Suprapubic skin (tissue), 4 donors: ENCODE measurements around the gene SYT17. TPM values are rescaled to one million over a fixed set of nuclear protein-coding genes. Genes with fewer than 3 reads are reported as not detected.

Experiments used
- DNase-seq, 2 donors: peaks; one replicate each; pipeline ENCODE4 v3.0.0-alpha.2; 2019; ENCODE audit warnings: low spot score in 2 of 2
- H3K27ac ChIP-seq: fragments of 200-600 bp; sonication (generic); one replicate; pipeline ENCODE4 v1.5.1; 2019
- H3K27me3 ChIP-seq: fragments of 200-600 bp; sonication (generic); one replicate; pipeline ENCODE4 v1.5.1; 2019
- H3K36me3 ChIP-seq: fragments of 200-600 bp; sonication (generic); one replicate; pipeline ENCODE4 v1.5.1; 2019
- H3K4me1 ChIP-seq: fragments of 200-600 bp; sonication (generic); one replicate; pipeline ENCODE4 v1.5.1; 2019
- H3K4me3 ChIP-seq: fragments of 200-600 bp; sonication (generic); one replicate; pipeline ENCODE4 v1.5.1; 2019; ENCODE audit warnings: mild to moderate bottlenecking
- H3K9me3 ChIP-seq: fragments of 200-600 bp; sonication (generic); one replicate; pipeline ENCODE4 v1.5.1; 2019
- CTCF ChIP-seq, 2 donors: fragments of 200-600 bp in 1 of 2; fragments of 450-650 bp in 1 of 2; sonication (generic) in 1 of 2; IDR thresholded peaks; one replicate each; pipeline ENCODE4 v1.5.1; 2016 to 2019; ENCODE audit warnings: antibody characterized with exemption in 2 of 2, mild to moderate bottlenecking in 1 of 2, moderate library complexity in 1 of 2
- EP300 ChIP-seq: sonication (generic); formaldehyde crosslinking; IDR thresholded peaks from one replicate; pipeline ENCODE4 v1.6.1; 2017; ENCODE audit warnings: antibody characterized with exemption
- POLR2A ChIP-seq, 2 donors: fragments of 450-650 bp; IDR thresholded peaks; one replicate each; pipeline ENCODE4 v1.6.1; 2017; ENCODE audit warnings: antibody characterized with exemption in 2 of 2, mild to moderate bottlenecking in 2 of 2, moderate library complexity in 2 of 2
- POLR2AphosphoS5 ChIP-seq, 3 donors: sonication (generic); formaldehyde crosslinking; IDR thresholded peaks; one replicate each; pipeline ENCODE4 v1.6.1; 2017; ENCODE audit warnings: antibody characterized with exemption in 3 of 3
- WGBS: methylation state at CpG from one replicate; pipeline ENCODE4 v1.1.5; 2018; 5-methylcytosine and 5-hydroxymethylcytosine counted together
- total RNA-seq, 4 donors: library from RNA; depleted of rRNA; stranded (reverse); fragments of >200 nt; gene quantifications; one replicate each; pipeline ENCODE4 v1.1.0, GENCODE V29; 2016

The SYT17 gene
- total RNA-seq, 4 donors from 2014 or later, result 2.5 to 27.6 (median 9.7) TPM

- Histone ChIP-seq H3K27ac (peak overlapping the region; percentile 51), H3K36me3 (no peaks in the 10 kb centered on the region), H3K9me3 (no peaks in the 10 kb centered on the region), H3K4me3 (peak overlapping the region; percentile 55), H3K4me1 (peaks cover 20% of the 10 kb centered on the region), H3K27me3 (peaks cover 20% of the 10 kb centered on the region)
- TF ChIP-seq POLR2AphosphoS5 (IDR thresholded peaks at IDR 0.05) (no peak), CTCF (IDR thresholded peaks at IDR 0.05) (no peak), POLR2A (IDR thresholded peaks at IDR 0.05) (no peak), EP300 (no peak)
- 0% methylated on average over 18 of the region's 68 CpGs for WGBS
- no peak for DNase-seq
Observed at GRCh38 chr16:19168371-19169081, 486 bp downstream of the SYT17 start.

GRCh38 chr16:19169082-19169639, 1.1 kb downstream of the SYT17 start:
- Histone ChIP-seq H3K27me3 (peaks cover 20% of the 10 kb centered on the region), H3K4me1 (peaks cover 20% of the 10 kb centered on the region), H3K4me3 (peak overlapping the region; percentile 55), H3K36me3 (no peaks in the 10 kb centered on the region), H3K27ac (no peak overlapping the region), H3K9me3 (no peaks in the 10 kb centered on the region)
- DNase-seq, result no peak
- TF ChIP-seq POLR2AphosphoS5 (IDR thresholded peaks at IDR 0.05) (no peak), POLR2A (IDR thresholded peaks at IDR 0.05) (no peak), EP300 (no peak), CTCF (IDR thresholded peaks at IDR 0.05) (no peak)
- WGBS, result 32% methylated on average over 5 of the region's 19 CpGs

GRCh38 chr16:19170043-19170655, 2.1 kb downstream of the SYT17 start:
- H3K36me3 ChIP-seq, result no peaks in the 10 kb centered on the region
- TF ChIP-seq POLR2AphosphoS5 (IDR thresholded peaks at IDR 0.05), result no peak
- TF ChIP-seq CTCF (IDR thresholded peaks at IDR 0.05), result no peak
- TF ChIP-seq POLR2A (IDR thresholded peaks at IDR 0.05), result no peak
- TF ChIP-seq EP300, result no peak
- no peak for DNase-seq
- H3K9me3 ChIP-seq, result no peaks in the 10 kb centered on the region
- whole genome bisulfite sequencing, result 57% methylated on average over 7 of the region's 7 CpGs
- H3K27me3 ChIP-seq, result peaks cover 20% of the 10 kb centered on the region
- no peak overlapping the region for H3K27ac ChIP-seq
- no peak overlapping the region for H3K4me3 ChIP-seq
- peaks cover 20% of the 10 kb centered on the region for H3K4me1 ChIP-seq

- Histone ChIP-seq H3K9me3 (no peaks in the 10 kb centered on the region), H3K4me1 (peaks cover 20% of the 10 kb centered on the region), H3K27me3 (peaks cover 20% of the 10 kb centered on the region), H3K4me3 (no peak overlapping the region), H3K36me3 (no peaks in the 10 kb centered on the region), H3K27ac (no peak overlapping the region)
- no peak for DNase-seq
- TF ChIP-seq POLR2AphosphoS5 (IDR thresholded peaks at IDR 0.05), result no peak
- no peak for TF ChIP-seq CTCF (IDR thresholded peaks at IDR 0.05)
- TF ChIP-seq EP300, result no peak
- TF ChIP-seq POLR2A (IDR thresholded peaks at IDR 0.05), result no peak
- 76% methylated on average over 12 of the region's 12 CpGs for WGBS
Observed at GRCh38 chr16:19172098-19172780, 4.2 kb downstream of the SYT17 start.

GRCh38 chr16:19173059-19173458, 5.0 kb downstream of the SYT17 start:
- no peak overlapping the region for H3K4me3 ChIP-seq
- WGBS, result 85% methylated on average over 8 of the region's 8 CpGs
- H3K27ac ChIP-seq, result no peak overlapping the region
- H3K36me3 ChIP-seq, result no peaks in the 10 kb centered on the region
- no peaks in the 10 kb centered on the region for H3K9me3 ChIP-seq
- H3K4me1 ChIP-seq, result peaks cover 13% of the 10 kb centered on the region
- TF ChIP-seq POLR2A (IDR thresholded peaks at IDR 0.05), result no peak
- no peak for TF ChIP-seq POLR2AphosphoS5 (IDR thresholded peaks at IDR 0.05)
- no peak for TF ChIP-seq CTCF (IDR thresholded peaks at IDR 0.05)
- TF ChIP-seq EP300, result no peak
- no peak for DNase-seq
- peaks cover 13% of the 10 kb centered on the region for H3K27me3 ChIP-seq
